Suprapubic skin (tissue), 4 donors: Measurements from ENCODE around the gene IL11. TPM values are rescaled to one million over a fixed set of nuclear protein-coding genes. Genes with fewer than 3 reads are reported as not detected.
"Not testable (repeated sequence)": the region's sequence is repeated elsewhere in the genome, so short reads cannot be mapped to it uniquely, and the experiment has no call there.

ENCODE experiments used
- DNase-seq, 2 donors: peaks; one replicate each; pipeline ENCODE4 v3.0.0-alpha.2; 2019; ENCODE audit warnings: low spot score in 2 of 2
- H3K27ac ChIP-seq: fragments of 200-600 bp; sonication (generic); one replicate; pipeline ENCODE4 v1.5.1; 2019
- H3K27me3 ChIP-seq: fragments of 200-600 bp; sonication (generic); one replicate; pipeline ENCODE4 v1.5.1; 2019
- H3K36me3 ChIP-seq: fragments of 200-600 bp; sonication (generic); one replicate; pipeline ENCODE4 v1.5.1; 2019
- H3K4me1 ChIP-seq: fragments of 200-600 bp; sonication (generic); one replicate; pipeline ENCODE4 v1.5.1; 2019
- H3K4me3 ChIP-seq: fragments of 200-600 bp; sonication (generic); one replicate; pipeline ENCODE4 v1.5.1; 2019; ENCODE audit warnings: mild to moderate bottlenecking
- H3K9me3 ChIP-seq: fragments of 200-600 bp; sonication (generic); one replicate; pipeline ENCODE4 v1.5.1; 2019
- CTCF ChIP-seq, 2 donors: fragments of 200-600 bp in 1 of 2; fragments of 450-650 bp in 1 of 2; sonication (generic) in 1 of 2; IDR thresholded peaks; one replicate each; pipeline ENCODE4 v1.5.1; 2016 to 2019; ENCODE audit warnings: antibody characterized with exemption in 2 of 2, mild to moderate bottlenecking in 1 of 2, moderate library complexity in 1 of 2
- EP300 ChIP-seq: sonication (generic); formaldehyde crosslinking; IDR thresholded peaks from one replicate; pipeline ENCODE4 v1.6.1; 2017; ENCODE audit warnings: antibody characterized with exemption
- POLR2A ChIP-seq, 2 donors: fragments of 450-650 bp; IDR thresholded peaks; one replicate each; pipeline ENCODE4 v1.6.1; 2017; ENCODE audit warnings: antibody characterized with exemption in 2 of 2, mild to moderate bottlenecking in 2 of 2, moderate library complexity in 2 of 2
- POLR2AphosphoS5 ChIP-seq, 3 donors: sonication (generic); formaldehyde crosslinking; IDR thresholded peaks; one replicate each; pipeline ENCODE4 v1.6.1; 2017; ENCODE audit warnings: antibody characterized with exemption in 3 of 3
- WGBS: methylation state at CpG from one replicate; pipeline ENCODE4 v1.1.5; 2018; 5-methylcytosine and 5-hydroxymethylcytosine counted together
- total RNA-seq, 4 donors: library from RNA; depleted of rRNA; stranded (reverse); fragments of >200 nt; gene quantifications; one replicate each; pipeline ENCODE4 v1.1.0, GENCODE V29; 2016

IL11 gene
- 1 to 10 TPM in 3 of 4 donors, under 1 TPM in 1; 0.97 to 1.7 (median 1.2) TPM for total RNA-seq

- no peaks in the 10 kb centered on the region for H3K9me3 ChIP-seq
- WGBS, result 8% methylated on average over 26 of the region's 32 CpGs
- H3K27me3 ChIP-seq, result peaks cover 79% of the 10 kb centered on the region
- no peak within 1 kb of the TSS for H3K27ac ChIP-seq
- H3K36me3 ChIP-seq, result no peaks in the 10 kb centered on the region
- TF ChIP-seq EP300 (no peak), CTCF (IDR thresholded peaks at IDR 0.05) (no peak), POLR2AphosphoS5 (IDR thresholded peaks at IDR 0.05) (no peak), POLR2A (IDR thresholded peaks at IDR 0.05) (no peak)
- peaks cover 27% of the 10 kb centered on the region for H3K4me1 ChIP-seq
- DNase-seq, result no peak
- peak within 1 kb of the TSS; percentile 37 for H3K4me3 ChIP-seq
Observed at GRCh38 chr19:55370305-55370988, at the start of gene IL11. TSS of gene IL11 (minus strand) at chr19:55370463. CDS start at chr19:55370310, 153 bp downstream.

GRCh38 chr19:55419624-55420236 is 49.5 kb upstream of the IL11 start:
- WGBS, result 71% methylated on average over 3 of the region's 5 CpGs
- Histone ChIP-seq H3K27me3 (peaks cover 9% of the 10 kb centered on the region), H3K9me3 (no peaks in the 10 kb centered on the region), H3K27ac (no peak overlapping the region), H3K4me3 (no peak overlapping the region), H3K36me3 (no peaks in the 10 kb centered on the region), H3K4me1 (peaks cover 3% of the 10 kb centered on the region)
- TF ChIP-seq CTCF (IDR thresholded peaks at IDR 0.05), result no peak
- DNase-seq, result no peak

DNA sequence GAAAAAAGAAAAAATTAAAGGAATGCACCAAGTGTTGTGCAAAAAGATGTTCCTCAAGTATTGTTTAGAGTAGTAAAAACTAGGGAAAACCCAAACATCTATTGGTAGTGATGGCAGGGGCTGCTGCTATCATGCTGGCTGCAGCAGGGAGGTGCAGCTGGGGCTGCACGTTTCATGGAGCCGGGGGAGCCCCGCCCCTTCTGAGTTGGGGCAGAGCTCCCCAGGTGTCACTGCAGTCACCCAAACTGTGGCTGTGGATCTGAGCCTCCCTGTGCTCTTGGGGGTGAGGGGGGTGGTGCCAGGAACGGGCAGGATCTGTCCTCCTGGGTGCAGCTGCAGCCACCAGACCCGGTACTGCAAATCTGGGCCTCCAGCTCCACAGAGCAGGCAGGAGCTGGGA is 48.8 kb upstream of the IL11 start:
- Histone ChIP-seq H3K36me3 (no peaks in the 10 kb centered on the region), H3K27ac (no peak overlapping the region), H3K4me3 (no peak overlapping the region), H3K9me3 (no peaks in the 10 kb centered on the region), H3K27me3 (peaks cover 5% of the 10 kb centered on the region), H3K4me1 (peaks cover 3% of the 10 kb centered on the region)
- 48% methylated on average over 4 of the region's 5 CpGs for WGBS
- no peak for DNase-seq
- no peak for TF ChIP-seq POLR2AphosphoS5 (IDR thresholded peaks at IDR 0.05)
- TF ChIP-seq POLR2A (IDR thresholded peaks at IDR 0.05), result no peak
- TF ChIP-seq EP300, result no peak
- no peak for TF ChIP-seq CTCF (IDR thresholded peaks at IDR 0.05)

DNA sequence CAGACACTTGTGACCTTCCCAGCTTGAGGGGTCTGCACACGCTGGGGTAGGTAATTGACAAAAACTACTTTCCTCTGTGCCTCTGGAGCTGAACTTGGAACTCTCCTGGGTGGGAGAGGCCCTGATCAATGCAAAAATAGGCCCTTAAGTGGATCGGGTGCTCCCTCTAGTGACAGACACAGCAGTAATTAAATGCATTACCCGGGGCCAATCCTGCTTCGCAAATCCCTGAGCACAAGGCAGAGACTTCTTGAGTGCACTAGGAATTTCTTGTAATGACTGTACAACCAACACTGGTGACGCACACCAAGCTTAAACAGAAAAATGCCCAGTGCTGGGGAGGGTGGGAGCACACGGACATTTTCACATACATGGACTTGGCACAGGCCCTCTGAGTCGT is 47.9 kb upstream of the IL11 start:
- TF ChIP-seq EP300, result no peak
- no peak for TF ChIP-seq POLR2AphosphoS5 (IDR thresholded peaks at IDR 0.05)
- peak; percentile 41 to 42 for TF ChIP-seq CTCF (IDR thresholded peaks at IDR 0.05)
- TF ChIP-seq POLR2A (IDR thresholded peaks at IDR 0.05), result no peak
- peaks cover 5% of the 10 kb centered on the region for H3K27me3 ChIP-seq
- DNase-seq, result no peak
- no peak overlapping the region for H3K27ac ChIP-seq
- no peaks in the 10 kb centered on the region for H3K36me3 ChIP-seq
- H3K9me3 ChIP-seq, result no peaks in the 10 kb centered on the region
- WGBS, result 12% methylated on average over 7 of the region's 7 CpGs
- peaks cover under 1% of the 10 kb centered on the region for H3K4me1 ChIP-seq
- no peak overlapping the region for H3K4me3 ChIP-seq

DNA sequence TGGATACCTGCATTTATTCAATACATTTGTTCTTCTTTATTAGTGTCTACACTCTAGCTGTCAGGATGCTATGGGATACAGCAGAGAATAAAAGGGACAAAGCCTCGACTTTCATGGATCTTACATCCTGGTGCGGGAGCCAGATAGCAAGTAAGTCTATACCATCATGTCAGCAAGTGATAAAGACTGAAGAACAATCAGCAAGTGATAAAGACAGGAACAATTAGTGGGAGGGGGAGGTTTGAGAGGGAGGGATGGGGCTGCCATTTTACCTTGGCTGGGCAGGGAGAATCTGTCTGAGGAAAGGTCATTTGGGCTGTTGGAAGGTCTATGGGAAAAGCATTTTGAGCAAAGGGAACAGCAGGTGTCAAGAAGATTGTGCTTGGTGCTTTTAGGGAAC is 39.9 kb upstream of the IL11 start:
- Histone ChIP-seq H3K9me3 (no peaks in the 10 kb centered on the region), H3K4me1 (peaks cover 15% of the 10 kb centered on the region), H3K4me3 (no peak overlapping the region), H3K36me3 (peaks cover 3% of the 10 kb centered on the region), H3K27ac (no peak overlapping the region), H3K27me3 (no peaks in the 10 kb centered on the region)
- no peak for TF ChIP-seq POLR2A (IDR thresholded peaks at IDR 0.05)
- TF ChIP-seq EP300, result no peak
- no peak for TF ChIP-seq POLR2AphosphoS5 (IDR thresholded peaks at IDR 0.05)
- no peak for TF ChIP-seq CTCF (IDR thresholded peaks at IDR 0.05)
- no peak for DNase-seq
- 95% methylated on average over 2 of the region's 2 CpGs for WGBS

GRCh38 chr19:55409179-55409578 is 38.9 kb upstream of the IL11 start:
- not testable (repeated sequence) for H3K4me3 ChIP-seq, H3K27me3 ChIP-seq, DNase-seq, H3K9me3 ChIP-seq, H3K36me3 ChIP-seq, H3K27ac ChIP-seq
- 95% methylated on average over 8 of the region's 8 CpGs for WGBS
- H3K4me1 ChIP-seq, result peaks cover 15% of the 10 kb centered on the region
